ENCODE data around the gene NTNG1. TPM values are rescaled to one million over a fixed set of nuclear protein-coding genes. Genes with fewer than 3 reads are reported as not detected.
A peak's percentile ranks its signal among the peaks of the same experiment; 100 is the strongest.

The NTNG1 gene
- total RNA-seq, 1 donor from 2014 or later, result 25.8 TPM

DNA sequence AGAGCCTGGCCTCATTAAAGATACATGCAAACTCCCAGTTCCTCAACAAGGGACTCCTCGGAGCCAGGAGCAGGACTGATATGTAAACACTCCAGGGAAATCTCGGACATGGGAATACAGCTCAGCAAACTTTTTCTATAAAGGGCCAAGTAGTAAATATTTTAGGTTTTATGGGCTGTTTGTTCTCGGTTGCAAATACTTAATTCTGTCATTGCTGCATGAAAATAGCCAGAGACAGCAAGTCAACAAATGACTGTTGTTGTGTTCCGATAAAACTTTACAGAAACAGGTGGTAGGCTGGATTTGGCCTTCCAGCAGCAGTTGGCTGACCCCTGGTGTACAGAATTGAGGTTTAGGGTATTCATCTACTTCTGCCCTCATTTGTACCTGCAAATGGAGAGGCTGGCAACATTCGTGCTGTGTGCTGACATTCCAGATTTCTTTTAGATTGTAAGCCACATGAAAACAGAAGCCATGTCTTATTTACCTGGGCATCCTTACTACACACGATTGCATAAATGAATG lies 360.3 kb downstream of the NTNG1 start:
- H3K4me3 ChIP-seq (ENCODE audit: low read depth, low read length), result no peak overlapping the region
- no peak for DNase-seq (ENCODE audit: low read depth)
- no peak for TF ChIP-seq CTCF (conservative IDR thresholded peaks at IDR 0.05; ENCODE audit: low read depth, low read length)

- no peak overlapping the region for H3K4me3 ChIP-seq (ENCODE audit: low read depth, low read length)
- TF ChIP-seq CTCF (conservative IDR thresholded peaks at IDR 0.05; ENCODE audit: low read depth, low read length), result no peak
- DNase-seq (ENCODE audit: low read depth), result no peak
These were observed 369.5 kb downstream of the NTNG1 start for GRCh38 chr1:107510347-107510746.

GRCh38 chr1:107512836-107513235 lies 372.0 kb downstream of the NTNG1 start:
- TF ChIP-seq CTCF (conservative IDR thresholded peaks at IDR 0.05; ENCODE audit: low read depth, low read length), result no peak
- H3K4me3 ChIP-seq (ENCODE audit: low read depth, low read length), result no peak overlapping the region
- DNase-seq (ENCODE audit: low read depth), result no peak

DNA sequence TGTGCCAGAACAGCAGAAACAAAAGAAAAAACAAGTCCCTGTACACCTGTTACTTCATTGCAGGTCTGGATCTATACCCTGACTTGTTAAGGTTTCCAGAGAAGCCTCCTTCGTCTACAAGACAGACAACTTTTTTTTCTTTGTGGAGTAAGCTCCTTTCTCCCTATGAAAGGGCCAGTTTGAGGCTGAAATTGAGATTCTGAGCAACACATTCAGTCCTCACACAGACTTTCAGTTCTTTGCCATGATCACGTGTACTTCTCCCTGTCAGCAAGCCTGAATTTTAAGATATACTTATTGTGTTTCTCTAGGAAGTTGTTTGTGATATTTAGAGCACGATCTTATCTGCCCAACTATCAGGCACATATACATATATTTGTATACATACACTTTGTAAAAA lies 374.0 kb downstream of the NTNG1 start:
- DNase-seq (ENCODE audit: low read depth), result no peak
- TF ChIP-seq CTCF (conservative IDR thresholded peaks at IDR 0.05; ENCODE audit: low read depth, low read length), result no peak
- no peak overlapping the region for H3K4me3 ChIP-seq (ENCODE audit: low read depth, low read length)

GRCh38 chr1:107515702-107516101 lies 374.9 kb downstream of the NTNG1 start:
- TF ChIP-seq CTCF (conservative IDR thresholded peaks at IDR 0.05; ENCODE audit: low read depth, low read length), result peak; percentile 16

DNA sequence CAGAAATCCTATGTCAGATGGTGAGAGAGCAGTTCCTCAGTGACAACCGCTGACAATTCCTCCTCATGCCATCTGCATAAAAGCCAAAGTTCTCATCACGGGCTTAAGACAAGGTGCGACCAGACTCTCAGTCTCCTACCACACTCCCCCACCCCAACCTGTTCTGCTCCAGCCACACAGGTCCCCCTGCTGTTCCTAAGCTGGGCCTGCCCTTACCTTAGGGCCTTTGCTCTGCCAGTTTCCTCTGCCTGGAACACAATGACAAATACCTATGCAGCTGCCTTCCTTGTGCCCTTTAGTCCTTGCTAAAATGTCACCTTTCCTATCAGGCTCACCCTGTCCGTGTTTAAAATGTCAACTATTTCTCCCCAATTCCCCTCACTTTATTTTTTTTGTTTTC lies 382.2 kb downstream of the NTNG1 start:
- DNase-seq (ENCODE audit: low read depth), result no peak
- TF ChIP-seq CTCF (conservative IDR thresholded peaks at IDR 0.05; ENCODE audit: low read depth, low read length), result no peak
- H3K4me3 ChIP-seq (ENCODE audit: low read depth, low read length), result no peak overlapping the region

More at GRCh38 chr1:107515702-107516101, 374.9 kb downstream of the NTNG1 start:
- H3K4me3 ChIP-seq (ENCODE audit: low read depth, low read length), result no peak overlapping the region
- DNase-seq (ENCODE audit: low read depth), result no peak

DNA sequence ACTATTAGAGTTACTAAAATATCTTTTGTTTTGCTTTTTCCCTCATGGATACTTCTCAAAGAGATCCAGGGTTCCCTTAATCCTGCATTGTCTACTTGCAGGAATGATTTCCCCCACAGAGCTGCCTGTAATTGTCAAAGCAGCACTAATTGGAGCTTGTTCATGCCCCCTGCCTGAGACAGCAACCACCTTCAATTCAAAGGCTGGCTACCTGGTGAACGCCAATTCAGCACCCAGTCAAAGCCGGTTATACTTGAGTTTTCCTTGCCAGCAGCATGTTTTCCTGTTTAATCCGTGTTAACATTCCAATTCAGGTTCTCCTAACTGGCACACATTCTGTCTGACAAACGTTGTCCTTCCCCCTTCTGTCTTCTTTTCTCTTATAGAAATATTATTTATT lies 382.9 kb downstream of the NTNG1 start:
- no peak overlapping the region for H3K4me3 ChIP-seq (ENCODE audit: low read depth, low read length)
- no peak for DNase-seq (ENCODE audit: low read depth)
- TF ChIP-seq CTCF (conservative IDR thresholded peaks at IDR 0.05; ENCODE audit: low read depth, low read length), result no peak

Measured in epithelial cell of proximal tubule (primary cell).